C4-2B (cell line): ENCODE results near the gene CSNK1A1.

Experiments
- ZFX ChIP-seq: fragments of 450-650 bp; IDR thresholded peaks from 2 replicates; pipeline ENCODE4 v1.6.1; 2017
- TF ChIP-seq, protein P1 (sequence below): fragments of 450-650 bp; conservative IDR thresholded peaks from 2 replicates; pipeline ENCODE4 v1.5.1; 2017; ENCODE audit warnings: mild to moderate bottlenecking

DNA sequence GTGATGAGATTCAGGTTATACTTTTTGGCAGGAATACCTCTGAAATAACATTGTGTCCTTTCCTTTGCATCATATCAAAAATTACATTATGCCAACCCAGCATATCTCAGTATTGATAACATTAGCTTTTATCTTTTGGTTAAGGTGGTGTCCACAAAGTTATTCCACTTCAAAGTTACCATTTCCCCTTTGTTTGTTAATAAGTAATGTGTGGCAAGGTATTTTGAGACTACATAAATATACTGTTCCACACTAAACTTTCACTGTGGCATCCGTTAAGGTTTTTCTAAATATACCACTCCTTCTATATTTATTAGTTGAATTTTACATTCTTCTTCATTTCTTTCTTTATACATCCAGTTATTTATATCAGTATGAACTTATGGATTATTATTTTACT is 16.0 kb upstream of the CSNK1A1 start:
- TF ChIP-seq, protein P1, sequence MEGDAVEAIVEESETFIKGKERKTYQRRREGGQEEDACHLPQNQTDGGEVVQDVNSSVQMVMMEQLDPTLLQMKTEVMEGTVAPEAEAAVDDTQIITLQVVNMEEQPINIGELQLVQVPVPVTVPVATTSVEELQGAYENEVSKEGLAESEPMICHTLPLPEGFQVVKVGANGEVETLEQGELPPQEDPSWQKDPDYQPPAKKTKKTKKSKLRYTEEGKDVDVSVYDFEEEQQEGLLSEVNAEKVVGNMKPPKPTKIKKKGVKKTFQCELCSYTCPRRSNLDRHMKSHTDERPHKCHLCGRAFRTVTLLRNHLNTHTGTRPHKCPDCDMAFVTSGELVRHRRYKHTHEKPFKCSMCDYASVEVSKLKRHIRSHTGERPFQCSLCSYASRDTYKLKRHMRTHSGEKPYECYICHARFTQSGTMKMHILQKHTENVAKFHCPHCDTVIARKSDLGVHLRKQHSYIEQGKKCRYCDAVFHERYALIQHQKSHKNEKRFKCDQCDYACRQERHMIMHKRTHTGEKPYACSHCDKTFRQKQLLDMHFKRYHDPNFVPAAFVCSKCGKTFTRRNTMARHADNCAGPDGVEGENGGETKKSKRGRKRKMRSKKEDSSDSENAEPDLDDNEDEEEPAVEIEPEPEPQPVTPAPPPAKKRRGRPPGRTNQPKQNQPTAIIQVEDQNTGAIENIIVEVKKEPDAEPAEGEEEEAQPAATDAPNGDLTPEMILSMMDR = no peak
- TF ChIP-seq ZFX = no peak
